ENCODE data around the gene RPTOR. TPM values are rescaled to one million over a fixed set of nuclear protein-coding genes. Genes with fewer than 3 reads are reported as not detected.

The RPTOR gene
- total RNA-seq, 4 donors from 2014 or later = 18.7 to 35.4 (median 21.0) TPM

DNA sequence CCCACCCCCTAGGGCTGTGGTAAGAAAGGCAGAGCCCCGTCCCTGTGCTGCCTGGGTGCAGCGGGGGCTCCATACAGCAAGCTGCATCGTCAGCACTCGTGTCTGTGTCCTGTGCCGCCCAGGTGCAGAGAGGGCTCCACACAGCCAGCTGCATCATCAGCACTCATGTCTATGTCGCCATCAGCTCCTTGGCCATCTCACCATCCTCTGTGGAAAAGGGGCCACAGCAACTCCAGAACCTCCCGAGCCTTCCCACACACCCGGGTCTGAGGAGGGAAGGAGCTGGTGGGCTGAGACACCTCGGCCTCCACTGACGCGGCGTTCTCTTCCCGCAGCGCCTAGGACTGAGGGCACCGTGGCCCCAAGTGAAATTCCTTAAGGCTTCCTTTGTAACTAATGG, 374.1 kb downstream of the RPTOR start:
- no peak for TF ChIP-seq CTCF (IDR thresholded peaks at IDR 0.05; ENCODE audit: low read depth)

GRCh38 chr17:80919331-80920311, 375.0 kb downstream of the RPTOR start:
- no peak for TF ChIP-seq CTCF (IDR thresholded peaks at IDR 0.05; ENCODE audit: low read depth)

GRCh38 chr17:80920441-80920840, 375.8 kb downstream of the RPTOR start:
- no peak for TF ChIP-seq CTCF (IDR thresholded peaks at IDR 0.05; ENCODE audit: low read depth)

GRCh38 chr17:80921159-80921558, 376.5 kb downstream of the RPTOR start:
- no peak for TF ChIP-seq CTCF (IDR thresholded peaks at IDR 0.05; ENCODE audit: low read depth)

- TF ChIP-seq CTCF (IDR thresholded peaks at IDR 0.05; ENCODE audit: low read depth) = no peak
Observed at GRCh38 chr17:80921741-80922579, 377.3 kb downstream of the RPTOR start.

DNA sequence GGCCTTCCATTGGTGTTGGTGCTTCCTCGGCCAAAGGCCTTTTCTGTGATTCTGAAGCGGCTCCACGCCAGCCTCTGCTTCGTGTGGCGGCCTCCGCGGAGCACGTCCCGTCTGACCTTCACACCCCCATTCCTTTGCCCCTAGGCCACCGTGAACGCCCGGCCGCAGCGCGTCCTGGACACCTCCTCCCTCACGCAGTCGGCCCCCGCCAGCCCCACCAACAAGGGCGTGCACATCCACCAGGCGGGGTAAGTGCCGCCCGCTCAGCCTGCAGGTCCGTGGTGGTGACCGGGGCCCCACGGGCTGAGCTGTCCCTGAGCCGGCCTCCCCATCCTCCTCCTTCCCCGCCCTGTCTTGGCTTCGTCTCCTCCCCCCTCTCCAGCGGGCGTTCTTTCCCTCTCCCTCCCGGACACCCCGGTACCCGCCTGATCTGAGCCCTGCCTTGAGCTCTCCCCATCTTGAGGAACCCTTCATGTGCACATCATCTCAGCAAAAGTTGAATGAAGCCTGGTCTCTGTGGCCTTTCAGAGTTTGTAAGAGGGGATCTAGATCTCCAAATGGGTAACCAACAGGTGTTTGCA, 378.0 kb downstream of the RPTOR start:
- no peak for TF ChIP-seq CTCF (IDR thresholded peaks at IDR 0.05; ENCODE audit: low read depth)
